Measurements from ENCODE around the gene PPP1R37.

DNA sequence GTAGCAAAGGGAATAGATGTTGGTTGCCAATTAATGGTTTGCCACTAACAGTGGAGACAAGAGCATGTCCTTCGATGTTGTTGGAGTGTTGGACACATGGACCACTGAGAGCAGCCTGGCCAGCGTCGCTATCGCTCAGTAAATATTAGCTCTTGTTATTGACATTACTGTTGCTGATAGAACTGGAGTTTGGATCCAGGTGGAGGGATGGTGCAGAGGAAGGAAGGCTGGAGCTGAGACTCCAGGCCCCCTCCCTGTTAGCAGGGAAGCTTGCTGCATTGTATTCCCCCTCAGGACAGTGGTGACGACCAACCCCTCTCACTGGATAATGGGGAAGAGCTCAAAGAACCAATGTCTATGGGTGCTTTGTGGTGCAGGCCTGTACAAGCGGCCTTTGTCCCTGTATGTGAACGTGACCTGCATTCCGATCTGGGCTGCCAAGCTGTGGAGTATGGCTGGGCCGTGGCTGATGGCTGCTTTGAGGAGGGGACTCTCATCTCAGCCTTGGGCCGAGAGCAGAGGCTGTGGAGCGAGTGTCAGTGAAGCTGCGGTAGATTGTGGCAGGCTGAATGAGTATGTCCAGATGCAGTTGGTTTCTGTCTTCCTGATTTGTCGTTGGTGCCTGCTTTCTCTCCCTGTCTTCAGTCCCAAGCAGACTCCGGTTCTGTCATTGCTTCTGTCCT is 47.2 kb upstream of the PPP1R37 start:
- TF ChIP-seq, protein P1, sequence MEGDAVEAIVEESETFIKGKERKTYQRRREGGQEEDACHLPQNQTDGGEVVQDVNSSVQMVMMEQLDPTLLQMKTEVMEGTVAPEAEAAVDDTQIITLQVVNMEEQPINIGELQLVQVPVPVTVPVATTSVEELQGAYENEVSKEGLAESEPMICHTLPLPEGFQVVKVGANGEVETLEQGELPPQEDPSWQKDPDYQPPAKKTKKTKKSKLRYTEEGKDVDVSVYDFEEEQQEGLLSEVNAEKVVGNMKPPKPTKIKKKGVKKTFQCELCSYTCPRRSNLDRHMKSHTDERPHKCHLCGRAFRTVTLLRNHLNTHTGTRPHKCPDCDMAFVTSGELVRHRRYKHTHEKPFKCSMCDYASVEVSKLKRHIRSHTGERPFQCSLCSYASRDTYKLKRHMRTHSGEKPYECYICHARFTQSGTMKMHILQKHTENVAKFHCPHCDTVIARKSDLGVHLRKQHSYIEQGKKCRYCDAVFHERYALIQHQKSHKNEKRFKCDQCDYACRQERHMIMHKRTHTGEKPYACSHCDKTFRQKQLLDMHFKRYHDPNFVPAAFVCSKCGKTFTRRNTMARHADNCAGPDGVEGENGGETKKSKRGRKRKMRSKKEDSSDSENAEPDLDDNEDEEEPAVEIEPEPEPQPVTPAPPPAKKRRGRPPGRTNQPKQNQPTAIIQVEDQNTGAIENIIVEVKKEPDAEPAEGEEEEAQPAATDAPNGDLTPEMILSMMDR (IDR thresholded peaks at IDR 0.05; ENCODE audit: poor library complexity, severe bottlenecking), result no peak
- TF ChIP-seq MXI1 (conservative IDR thresholded peaks at IDR 0.05; ENCODE audit: poor library complexity, severe bottlenecking), result no peak
- no peak for TF ChIP-seq EZH2 (IDR thresholded peaks at IDR 0.05; ENCODE audit: borderline replicate concordance, insufficient read depth, low read length, poor library complexity, severe bottlenecking)
